Neural progenitor cell (in vitro differentiated cells): ENCODE data around the gene DISP3. TPM values are rescaled to one million over a fixed set of nuclear protein-coding genes. Genes with fewer than 3 reads are reported as not detected.

Source experiments
- DNase-seq: peaks from one replicate; pipeline ENCODE4 v3.0.0-alpha.2; 2016; ENCODE audit warnings: low spot score
- H2AFZ ChIP-seq: fragments of 200-600 bp; sonication (generic); replicated peaks from 2 replicates; pipeline ENCODE4 v1.6.1; 2016; ENCODE audit warnings: antibody characterized with exemption
- H3F3A ChIP-seq: fragments of 200-600 bp; sonication (generic); 2 replicates; pipeline ENCODE4 v1.6.1; 2016; ENCODE audit warnings: antibody characterized with exemption, low read depth
- H3K27ac ChIP-seq: fragments of 200-600 bp; sonication (generic); 2 replicates; pipeline ENCODE4 v1.5.1; 2016; ENCODE audit warnings: mild to moderate bottlenecking
- H3K27me3 ChIP-seq: fragments of 200-600 bp; sonication (generic); 2 replicates; pipeline ENCODE4 v1.6.1; 2016; ENCODE audit warnings: mild to moderate bottlenecking, moderate library complexity
- H3K36me3 ChIP-seq: fragments of 200-600 bp; sonication (generic); 2 replicates; pipeline ENCODE4 v1.5.1; 2016
- H3K4me1 ChIP-seq: fragments of 200-600 bp; sonication (generic); 2 replicates; pipeline ENCODE4 v1.6.1; 2016; ENCODE audit warnings: mixed run types
- H3K4me2 ChIP-seq: fragments of 200-600 bp; sonication (generic); 2 replicates; pipeline ENCODE4 v1.6.1; 2016
- H3K4me3 ChIP-seq: fragments of 200-600 bp; sonication (generic); 2 replicates; pipeline ENCODE4 v1.5.1; 2016
- H3K79me2 ChIP-seq: fragments of 200-600 bp; sonication (generic); 2 replicates; pipeline ENCODE4 v1.6.1; 2016; ENCODE audit warnings: low read depth
- H3K9ac ChIP-seq: fragments of 200-600 bp; sonication (generic); 2 replicates; pipeline ENCODE4 v1.6.1; 2016
- H3K9me3 ChIP-seq: fragments of 200-600 bp; sonication (generic); 2 replicates; pipeline ENCODE4 v1.5.1; 2016; ENCODE audit warnings: low read depth
- H4K20me1 ChIP-seq: fragments of 200-600 bp; sonication (generic); 2 replicates; pipeline ENCODE4 v1.6.1; 2016; ENCODE audit warnings: low read depth
- H3K27ac Mint-ChIP-seq: 3 replicates; pipeline ENCODE4 v1.8.0; 2021; ENCODE audit warnings: mixed read lengths
- H3K27me3 Mint-ChIP-seq: 2 replicates; pipeline ENCODE4 v1.8.0; 2022; ENCODE audit warnings: low read depth, mild to moderate bottlenecking, inconsistent platforms, moderate library complexity, mixed read lengths; ENCODE audit not compliant: insufficient read depth
- H3K36me3 Mint-ChIP-seq: 3 replicates; pipeline ENCODE4 v1.8.0; 2021; ENCODE audit warnings: mixed read lengths
- H3K4me1 Mint-ChIP-seq: 3 replicates; pipeline ENCODE4 v1.8.0; 2021; ENCODE audit warnings: mixed read lengths
- H3K4me3 Mint-ChIP-seq: 3 replicates; pipeline ENCODE4 v1.8.0; 2021; ENCODE audit warnings: mild to moderate bottlenecking, moderate library complexity, mixed read lengths
- H3K9me3 Mint-ChIP-seq: 3 replicates; pipeline ENCODE4 v1.8.0; 2020; ENCODE audit warnings: mixed read lengths
- EZH2 ChIP-seq: fragments of 200-600 bp; sonication (generic); IDR thresholded peaks from 2 replicates; pipeline ENCODE4 v1.6.1; 2017; ENCODE audit warnings: antibody characterized with exemption, mild to moderate bottlenecking, moderate library complexity
- EZH2phosphoT487 ChIP-seq: fragments of 200-600 bp; sonication (generic); IDR thresholded peaks from 2 replicates; pipeline ENCODE4 v1.6.1; 2017; ENCODE audit warnings: antibody characterized with exemption
- total RNA-seq: library from RNA; depleted of rRNA; stranded (reverse); fragments of >200 nt; gene quantifications from 2 replicates; pipeline ENCODE4 v1.2.3, GENCODE V29; 2015; ENCODE audit warnings: low replicate concordance
- TF ChIP-seq, protein P1 (sequence below): fragments of 200-600 bp; sonication (generic); IDR thresholded peaks from 2 replicates; pipeline ENCODE4 v1.5.1; 2017; ENCODE audit warnings: antibody characterized with exemption, mild to moderate bottlenecking

DISP3 gene
- total RNA-seq, 1 donor from 2014 or later: 2.0 TPM

DNA sequence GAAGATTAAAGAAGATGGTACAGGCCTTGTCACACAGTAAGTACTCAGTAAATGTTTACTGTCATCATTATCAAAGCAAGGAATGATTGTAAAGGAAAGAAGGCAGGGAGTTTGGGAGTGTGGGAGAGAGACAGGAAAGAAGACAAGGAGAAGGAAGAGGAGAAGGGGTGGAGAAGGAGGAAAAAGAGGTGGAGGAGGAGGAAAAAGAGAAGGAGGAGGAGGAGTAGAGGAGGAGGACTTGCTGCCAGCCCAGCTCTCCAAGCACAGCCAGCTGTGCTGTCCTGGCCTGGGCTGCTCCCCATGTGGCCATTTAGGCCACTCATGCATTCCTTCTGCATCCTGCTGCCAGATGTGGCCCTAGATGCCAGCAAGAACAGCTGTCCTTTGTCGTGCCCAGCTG is 7.5 kb upstream of the DISP3 start:
- Histone ChIP-seq H3K36me3 (no peaks in the 10 kb centered on the region), H3K4me1 (no peaks in the 10 kb centered on the region), H3K4me2 (no peak overlapping the region), H2AFZ (no peak overlapping the region), H3K9me3 (no peaks in the 10 kb centered on the region), H3K4me3 (no peak overlapping the region), H3K27ac (no peak overlapping the region), H3K79me2 (no peaks in the 10 kb centered on the region), H4K20me1 (peaks cover 16% of the 10 kb centered on the region), H3K9ac (no peak overlapping the region), H3K27me3 (peaks cover 16% of the 10 kb centered on the region), H3F3A (no peaks in the 10 kb centered on the region)
- no peaks in the 10 kb centered on the region for H3K4me1 Mint-ChIP-seq
- no peak overlapping the region for H3K27ac Mint-ChIP-seq
- TF ChIP-seq, protein P1, sequence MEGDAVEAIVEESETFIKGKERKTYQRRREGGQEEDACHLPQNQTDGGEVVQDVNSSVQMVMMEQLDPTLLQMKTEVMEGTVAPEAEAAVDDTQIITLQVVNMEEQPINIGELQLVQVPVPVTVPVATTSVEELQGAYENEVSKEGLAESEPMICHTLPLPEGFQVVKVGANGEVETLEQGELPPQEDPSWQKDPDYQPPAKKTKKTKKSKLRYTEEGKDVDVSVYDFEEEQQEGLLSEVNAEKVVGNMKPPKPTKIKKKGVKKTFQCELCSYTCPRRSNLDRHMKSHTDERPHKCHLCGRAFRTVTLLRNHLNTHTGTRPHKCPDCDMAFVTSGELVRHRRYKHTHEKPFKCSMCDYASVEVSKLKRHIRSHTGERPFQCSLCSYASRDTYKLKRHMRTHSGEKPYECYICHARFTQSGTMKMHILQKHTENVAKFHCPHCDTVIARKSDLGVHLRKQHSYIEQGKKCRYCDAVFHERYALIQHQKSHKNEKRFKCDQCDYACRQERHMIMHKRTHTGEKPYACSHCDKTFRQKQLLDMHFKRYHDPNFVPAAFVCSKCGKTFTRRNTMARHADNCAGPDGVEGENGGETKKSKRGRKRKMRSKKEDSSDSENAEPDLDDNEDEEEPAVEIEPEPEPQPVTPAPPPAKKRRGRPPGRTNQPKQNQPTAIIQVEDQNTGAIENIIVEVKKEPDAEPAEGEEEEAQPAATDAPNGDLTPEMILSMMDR: no peak
- TF ChIP-seq EZH2phosphoT487: no peak
- no peak for TF ChIP-seq EZH2
- H3K9me3 Mint-ChIP-seq: no peaks in the 10 kb centered on the region
- no peak overlapping the region for H3K4me3 Mint-ChIP-seq
- H3K36me3 Mint-ChIP-seq: no peaks in the 10 kb centered on the region
- H3K27me3 Mint-ChIP-seq: peaks cover 30% of the 10 kb centered on the region
- DNase-seq: no peak

DNA sequence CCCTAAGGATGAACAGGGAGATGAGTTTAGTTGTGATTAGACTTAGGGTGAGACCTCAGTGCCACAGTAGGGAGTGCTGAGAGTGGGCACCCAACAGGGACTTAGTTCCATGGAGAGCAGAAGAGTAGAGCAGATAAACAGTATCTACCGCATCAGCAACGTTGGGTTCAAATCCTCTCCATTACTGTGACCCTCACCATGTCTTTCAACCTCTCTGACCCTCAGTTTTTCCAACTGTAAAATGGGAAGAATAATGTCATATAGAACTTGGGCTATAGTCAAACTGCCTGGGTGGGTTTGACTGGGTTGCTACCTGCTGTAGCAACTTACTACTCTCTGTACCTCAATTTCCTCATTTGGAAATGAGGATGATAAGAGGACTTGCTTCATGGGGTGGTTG is 6.7 kb upstream of the DISP3 start:
- Histone ChIP-seq H4K20me1 (peaks cover 17% of the 10 kb centered on the region), H3K9ac (no peak overlapping the region), H3K79me2 (no peaks in the 10 kb centered on the region), H3F3A (no peaks in the 10 kb centered on the region), H3K27ac (no peak overlapping the region), H3K9me3 (no peaks in the 10 kb centered on the region), H3K36me3 (no peaks in the 10 kb centered on the region), H3K4me2 (no peak overlapping the region), H3K4me1 (no peaks in the 10 kb centered on the region), H2AFZ (no peak overlapping the region), H3K4me3 (no peak overlapping the region), H3K27me3 (peaks cover 24% of the 10 kb centered on the region)
- peak overlapping the region; percentile 21 for H3K4me3 Mint-ChIP-seq
- no peaks in the 10 kb centered on the region for H3K4me1 Mint-ChIP-seq
- H3K27me3 Mint-ChIP-seq: peaks cover 30% of the 10 kb centered on the region
- no peak for DNase-seq
- TF ChIP-seq EZH2phosphoT487 (no peak), EZH2 (no peak)
- TF ChIP-seq, protein P1: no peak
- no peaks in the 10 kb centered on the region for H3K36me3 Mint-ChIP-seq
- no peaks in the 10 kb centered on the region for H3K9me3 Mint-ChIP-seq
- no peak overlapping the region for H3K27ac Mint-ChIP-seq

DNA sequence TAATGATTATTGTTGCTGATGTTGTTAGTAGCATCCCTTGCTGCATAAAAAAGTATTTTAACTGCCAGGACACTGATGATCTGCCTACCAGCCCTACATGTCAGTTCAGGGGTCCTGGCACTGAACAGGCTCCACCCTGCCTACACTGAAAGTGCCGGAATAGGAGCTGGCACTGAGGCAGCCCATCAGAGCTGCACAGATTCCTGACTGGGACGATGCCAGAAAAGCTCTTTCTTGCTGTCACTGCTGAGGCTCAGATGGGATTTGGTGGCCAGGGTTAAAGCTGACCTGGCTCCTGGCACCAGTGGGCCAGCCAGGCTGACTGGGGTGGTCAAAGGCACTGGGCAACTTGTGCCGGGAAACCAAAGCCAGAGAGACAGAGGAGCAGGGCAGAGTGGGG is 6.2 kb upstream of the DISP3 start:
- no peaks in the 10 kb centered on the region for H3K9me3 ChIP-seq
- no peaks in the 10 kb centered on the region for H3K4me1 ChIP-seq
- Mint-ChIP-seq H3K9me3 (no peaks in the 10 kb centered on the region), H3K27ac (no peak overlapping the region), H3K27me3 (peaks cover 34% of the 10 kb centered on the region), H3K36me3 (no peaks in the 10 kb centered on the region), H3K4me1 (no peaks in the 10 kb centered on the region), H3K4me3 (no peak overlapping the region)
- TF ChIP-seq EZH2phosphoT487 (no peak), EZH2 (no peak)
- TF ChIP-seq, protein P1: no peak
- no peaks in the 10 kb centered on the region for H3K79me2 ChIP-seq
- no peak for DNase-seq
- H3K9ac ChIP-seq: no peak overlapping the region
- peaks cover 17% of the 10 kb centered on the region for H4K20me1 ChIP-seq
- no peaks in the 10 kb centered on the region for H3K36me3 ChIP-seq
- no peaks in the 10 kb centered on the region for H3F3A ChIP-seq
- H2AFZ ChIP-seq: no peak overlapping the region
- H3K4me3 ChIP-seq: no peak overlapping the region
- H3K27me3 ChIP-seq: peaks cover 28% of the 10 kb centered on the region
- no peak overlapping the region for H3K4me2 ChIP-seq
- no peak overlapping the region for H3K27ac ChIP-seq
